Kidney tubule cell (primary cell): ENCODE results near the gene FYB2.

Experiments used
- DNase-seq: peaks from one replicate; pipeline ENCODE4 v3.0.0-alpha.2; 2018; ENCODE audit warnings: low spot score

FYB2 gene

GRCh38 chr1:56819387-56819899 is at the start of gene FYB2:
Gene FYB2 (minus strand): TSS chr1:56819404. CDS start chr1:56819290, 114 bp downstream.
- DNase-seq = no peak

DNA sequence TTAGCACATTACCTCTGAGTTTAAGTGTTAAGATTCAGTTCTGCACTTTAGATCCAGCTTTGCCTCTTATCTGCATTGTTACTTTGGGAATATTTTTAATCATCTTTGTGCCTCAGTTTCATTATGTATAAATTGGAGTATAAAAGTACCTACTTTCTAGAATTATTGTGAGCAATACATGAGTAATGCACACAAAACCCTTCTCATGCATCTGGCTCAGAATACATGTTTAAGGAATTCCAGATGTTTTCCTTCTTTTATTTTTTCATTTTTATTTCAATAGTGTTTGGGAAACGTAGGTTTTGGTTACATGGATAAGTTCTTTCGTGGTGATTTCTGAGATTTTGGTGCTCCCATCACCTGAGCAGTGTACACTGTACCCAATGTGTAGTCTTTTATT is 49.6 kb upstream of the FYB2 start:
- DNase-seq = no peak

- DNase-seq = no peak
Observed at GRCh38 chr1:56867491-56867890, 48.3 kb upstream of the FYB2 start.

GRCh38 chr1:56866656-56867055 is 47.5 kb upstream of the FYB2 start:
- peak; percentile 86 for DNase-seq

DNA sequence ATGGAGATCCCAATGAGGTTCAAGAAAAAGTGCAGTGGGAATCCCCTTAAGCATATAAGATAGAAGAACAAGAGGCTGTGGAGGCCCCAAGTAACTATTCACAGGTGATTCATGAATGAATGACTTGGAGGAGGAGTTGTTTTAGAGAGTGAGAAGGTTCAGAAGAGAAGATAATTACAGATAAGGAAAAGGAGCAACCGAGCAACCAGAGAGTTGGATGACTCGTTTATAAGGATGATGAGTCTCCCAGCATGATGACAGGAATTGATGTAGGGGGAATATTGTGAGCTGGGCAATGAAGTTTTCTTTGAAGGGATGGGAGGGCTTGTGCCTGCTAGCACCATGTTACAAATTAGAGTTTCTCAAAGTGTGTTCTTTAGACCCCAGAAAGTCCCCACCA is 45.2 kb upstream of the FYB2 start:
- DNase-seq = peak; percentile 89

- DNase-seq = no peak
Observed at GRCh38 chr1:56863265-56863992, 44.2 kb upstream of the FYB2 start.

- no peak for DNase-seq
Observed at GRCh38 chr1:56859287-56859686, 40.1 kb upstream of the FYB2 start.

- no peak for DNase-seq
Observed at GRCh38 chr1:56856186-56856585, 37.0 kb upstream of the FYB2 start.

- DNase-seq = no peak
Observed at GRCh38 chr1:56855190-56855589, 36.0 kb upstream of the FYB2 start.

GRCh38 chr1:56854521-56855099 is 35.4 kb upstream of the FYB2 start, which contains the start of gene C8A:
Gene C8A (plus strand): TSS chr1:56854797. CDS start chr1:56854902, 105 bp downstream.
- DNase-seq = no peak

- DNase-seq = no peak
Observed at GRCh38 chr1:56852476-56852875, 33.3 kb upstream of the FYB2 start.

GRCh38 chr1:56850922-56851321 is 31.7 kb upstream of the FYB2 start:
- DNase-seq = no peak

DNA sequence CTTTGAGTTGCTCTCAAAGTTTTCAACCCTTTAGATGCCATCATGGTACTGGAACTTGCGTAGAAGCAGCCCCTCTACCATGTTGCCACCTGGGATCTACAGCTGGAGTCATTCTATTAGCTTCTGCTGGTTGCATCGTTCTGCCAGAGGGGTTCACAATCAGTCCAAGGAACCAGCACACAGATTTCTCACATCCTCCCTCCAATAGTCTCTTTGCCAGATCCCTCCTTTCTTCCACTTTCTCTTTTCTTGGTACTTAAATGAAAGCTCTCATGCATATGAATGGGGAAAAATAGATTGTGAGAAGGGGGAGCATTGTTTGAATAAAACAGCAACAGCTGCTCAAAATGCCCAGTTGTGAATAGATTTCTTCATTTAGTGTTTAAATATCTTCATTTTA is 31.2 kb upstream of the FYB2 start:
- no peak for DNase-seq

GRCh38 chr1:56849750-56850149 is 30.5 kb upstream of the FYB2 start:
- DNase-seq = no peak

- DNase-seq = no peak
Observed at GRCh38 chr1:56845343-56845742, 26.1 kb upstream of the FYB2 start.

DNA sequence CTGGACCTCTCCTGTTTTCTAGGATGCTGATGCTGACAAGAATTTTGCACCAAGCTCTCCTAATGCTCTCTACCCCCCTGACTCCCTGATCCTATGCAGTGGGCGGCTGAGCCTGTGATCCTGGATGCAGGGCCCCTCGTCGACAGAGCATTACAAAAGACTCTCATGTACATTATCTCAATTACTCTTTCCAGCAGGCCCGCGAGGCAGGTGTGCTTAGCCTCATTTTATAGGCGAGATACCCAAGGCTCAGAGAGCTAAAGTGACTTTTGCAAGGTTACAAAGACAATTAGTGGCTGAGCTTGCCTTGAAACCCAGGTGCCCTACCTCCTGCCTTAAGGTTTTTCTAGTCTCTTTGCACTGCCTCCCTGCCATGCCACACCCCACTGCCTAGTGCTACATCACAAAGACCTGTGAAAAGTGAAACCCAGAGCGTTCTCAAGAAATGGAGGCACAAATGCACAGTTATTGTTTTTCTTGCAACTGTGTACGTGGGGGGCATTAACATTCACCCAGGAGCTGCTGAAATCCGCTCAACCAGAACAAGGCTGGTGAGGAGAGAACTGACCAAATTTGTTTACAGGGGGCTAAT is 25.4 kb upstream of the FYB2 start:
- peak; percentile 1 for DNase-seq

DNA sequence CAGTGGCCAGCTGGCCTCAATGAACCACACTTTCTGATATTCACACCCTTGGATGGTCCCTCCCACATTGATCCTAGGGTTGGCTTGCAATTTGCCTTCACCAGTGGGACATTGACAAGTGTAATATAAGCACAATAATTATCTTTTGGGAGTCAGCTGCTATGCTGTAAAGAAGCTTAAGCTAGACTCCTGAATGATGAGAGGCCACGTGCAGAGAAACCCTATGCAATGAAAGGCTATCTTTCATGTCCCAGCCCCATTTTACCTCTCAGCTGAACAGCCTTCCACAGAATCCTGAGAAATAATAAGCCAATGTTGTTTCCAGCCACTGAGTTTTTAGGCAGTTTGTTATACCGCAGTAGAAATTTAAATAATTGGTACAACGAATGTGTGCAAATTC is 24.3 kb upstream of the FYB2 start:
- no peak for DNase-seq

DNA sequence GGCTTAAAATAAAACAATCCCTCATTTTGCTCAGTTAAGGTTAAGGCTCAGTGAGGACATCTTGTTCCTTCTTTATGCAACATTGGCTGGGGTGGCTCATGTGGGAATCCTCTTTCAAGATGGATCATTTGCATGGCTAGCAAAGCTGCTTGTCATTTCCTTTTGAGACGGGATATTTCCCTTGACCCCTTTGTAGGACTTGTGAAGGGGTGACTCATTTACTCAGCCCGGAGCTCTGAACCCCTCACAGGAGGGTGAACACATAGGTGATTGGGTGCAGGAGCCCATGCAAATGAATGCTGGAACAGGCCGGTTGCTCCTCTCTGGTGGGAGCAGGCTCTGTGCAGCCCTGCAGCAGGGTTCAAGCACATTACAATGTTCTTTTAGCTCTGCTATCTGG is 19.6 kb upstream of the FYB2 start:
- DNase-seq = peak; percentile 77

- DNase-seq = peak; percentile 95
Observed at GRCh38 chr1:56837244-56837939, 18.2 kb upstream of the FYB2 start.

DNA sequence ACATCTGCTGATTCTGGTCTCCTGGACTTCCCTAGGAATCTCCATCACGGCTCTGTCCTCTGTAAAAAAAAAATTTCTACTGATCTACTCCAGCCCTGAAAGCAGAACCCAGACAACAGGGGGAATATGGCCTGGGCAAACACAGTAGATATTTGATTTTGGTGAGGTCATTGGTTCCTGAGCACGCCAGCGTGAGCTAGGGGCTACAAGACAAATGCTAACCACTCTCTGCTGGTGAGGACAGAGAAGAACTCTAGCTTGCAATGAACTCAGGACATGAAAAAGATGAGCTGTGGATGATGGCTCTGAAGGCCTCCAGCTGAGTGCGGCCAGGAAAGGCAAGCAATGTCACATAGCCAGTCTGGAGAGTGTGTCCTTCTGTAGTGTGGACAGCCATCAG is 17.2 kb upstream of the FYB2 start:
- no peak for DNase-seq

GRCh38 chr1:56835657-56836056 is 16.5 kb upstream of the FYB2 start:
- DNase-seq = no peak

GRCh38 chr1:56834137-56834900 is 15.1 kb upstream of the FYB2 start:
- DNase-seq = no peak
